ENCODE results near the gene C17orf58.

GRCh38 chr17:67999291-67999911 is 3.1 kb upstream of the C17orf58 start:
- TF ChIP-seq EZH2 (IDR thresholded peaks at IDR 0.05) = no peak
- TF ChIP-seq POLR2AphosphoS5 (IDR thresholded peaks at IDR 0.05; ENCODE audit: borderline replicate concordance, low read depth, low read length) = no peak
